Activated gamma-delta T cell (primary cell): ENCODE measurements around the gene PLD3.

Experiments
- DNase-seq: peaks from one replicate; lab custom pipeline; 2025; lab: John Stamatoyannopoulos, UW

The PLD3 gene

DNA sequence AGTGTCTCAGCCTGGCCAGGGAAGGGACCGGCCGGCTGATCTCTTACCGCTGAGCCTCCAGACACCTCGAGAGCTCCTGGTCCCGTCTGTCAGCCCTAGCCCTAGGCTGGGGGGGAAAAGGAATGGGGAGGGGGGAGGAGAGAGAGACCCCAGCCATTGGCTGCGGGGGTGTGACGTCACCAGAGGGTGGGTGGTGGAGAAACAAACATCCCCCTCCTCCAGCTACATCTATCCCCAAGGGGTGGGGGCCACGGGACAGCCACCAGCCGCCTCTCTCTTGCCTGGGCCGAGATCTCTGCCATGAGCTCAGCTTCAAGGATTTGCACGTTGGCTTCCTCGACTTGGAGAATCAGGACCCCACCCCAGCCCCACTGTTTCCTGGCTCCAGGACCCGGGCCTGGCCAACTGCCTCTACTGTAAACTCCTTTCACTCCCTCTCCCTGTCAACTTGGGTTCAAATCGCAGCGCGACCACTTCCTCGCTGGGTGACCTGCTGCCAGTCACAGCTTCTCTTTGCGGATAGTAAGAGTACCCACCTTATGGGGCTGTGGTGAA, 64.9 kb downstream of the PLD3 start, which contains the start of gene PRX:
PRX (minus strand) TSS at position 88 of the 555 bp plus-strand sequence. CDS start 5,446 bp downstream, outside the sequence.
- DNase-seq, result no peak

GRCh38 chr19:40414542-40415535, 66.3 kb downstream of the PLD3 start:
- DNase-seq, result no peak

DNA sequence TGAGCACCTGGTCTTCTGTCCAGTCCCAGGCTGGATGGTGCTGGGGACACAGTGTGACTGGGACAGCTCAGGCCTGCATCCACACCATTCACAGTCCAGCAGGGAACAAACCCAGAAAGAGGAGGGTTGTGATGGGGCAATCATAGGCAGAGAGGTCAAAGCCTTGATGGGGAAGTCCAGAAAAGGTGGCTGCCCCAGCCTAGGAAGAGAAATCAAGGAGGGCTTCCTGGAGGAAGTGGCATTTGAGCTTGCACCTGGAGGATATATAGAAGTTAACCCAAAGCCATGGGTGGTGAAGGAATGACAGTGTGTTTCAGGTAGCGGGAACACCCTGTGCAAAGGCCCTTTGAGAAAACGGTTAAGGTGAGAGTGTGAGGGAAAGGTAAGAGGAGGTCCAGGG, 67.3 kb downstream of the PLD3 start:
- DNase-seq, result no peak

GRCh38 chr19:40416918-40417642, 68.6 kb downstream of the PLD3 start:
- DNase-seq, result no peak

GRCh38 chr19:40417643-40417981, 69.1 kb downstream of the PLD3 start:
- no peak for DNase-seq

GRCh38 chr19:40418040-40418439, 69.5 kb downstream of the PLD3 start:
- DNase-seq, result no peak

GRCh38 chr19:40419066-40419612, 70.6 kb downstream of the PLD3 start:
- no peak for DNase-seq

- no peak for DNase-seq
These were observed 71.3 kb downstream of the PLD3 start for GRCh38 chr19:40419780-40420179.

GRCh38 chr19:40420451-40420765, 71.9 kb downstream of the PLD3 start:
- no peak for DNase-seq

- peak; percentile 59 for DNase-seq
These were observed 72.6 kb downstream of the PLD3 start for GRCh38 chr19:40420766-40421765.

- DNase-seq, result no peak
These were observed 73.7 kb downstream of the PLD3 start for GRCh38 chr19:40421993-40422747.

- DNase-seq, result no peak
These were observed 74.5 kb downstream of the PLD3 start for GRCh38 chr19:40422748-40423566.

- no peak for DNase-seq
These were observed 75.4 kb downstream of the PLD3 start for GRCh38 chr19:40423938-40424337.

GRCh38 chr19:40424637-40425449, 76.3 kb downstream of the PLD3 start:
- no peak for DNase-seq

DNA sequence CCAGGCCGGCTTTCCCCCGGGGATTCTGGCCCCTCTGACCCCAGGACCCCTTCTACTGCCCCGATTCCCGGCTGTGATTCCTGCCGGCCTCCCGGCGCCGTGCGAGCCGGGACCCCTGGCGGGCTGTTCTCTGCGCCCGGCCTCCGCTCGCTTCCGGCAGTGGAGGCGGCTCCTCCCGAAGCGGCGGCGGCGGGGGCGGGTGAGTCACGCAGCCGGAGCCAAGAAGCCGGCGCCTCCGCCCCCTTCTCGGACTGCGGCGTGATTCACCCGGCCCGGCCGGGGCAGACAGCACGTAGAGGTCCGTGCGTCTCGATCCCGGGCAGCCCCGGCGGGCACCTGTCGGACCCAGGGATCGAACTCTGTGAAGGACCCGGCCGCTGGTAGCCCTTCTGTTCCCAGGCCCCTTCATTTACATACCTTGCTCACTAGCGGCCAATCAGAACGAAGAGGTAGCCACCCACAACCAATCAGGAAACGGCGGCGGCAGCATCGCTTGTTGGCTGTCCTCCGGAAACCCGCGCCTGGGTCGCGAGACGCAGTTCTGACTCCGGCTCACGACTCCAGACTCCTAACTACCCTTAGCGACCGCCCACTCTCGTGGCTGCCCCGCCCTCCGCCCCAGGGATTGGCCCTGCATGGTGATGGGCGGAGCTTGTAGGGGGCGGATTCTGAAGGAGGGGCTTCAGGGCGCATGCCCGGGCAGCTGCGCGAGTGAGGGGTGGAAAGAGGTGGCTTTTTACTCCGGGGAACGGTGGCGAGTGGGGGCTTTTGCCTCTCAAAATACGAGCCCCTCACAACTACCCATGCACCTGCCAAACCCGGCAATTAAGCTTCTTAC, 77.2 kb downstream of the PLD3 start, which contains the start of gene SERTAD1:
SERTAD1 (minus strand) TSS at position 543 of the 838 bp plus-strand sequence. CDS start 2,446 bp downstream, outside the sequence.
- peak; percentile 99 for DNase-seq
